ENCODE data around the gene FAM3C.

GRCh38 chr7:121355574-121355973, 40.5 kb downstream of the FAM3C start:
- TF ChIP-seq CTCF (IDR thresholded peaks at IDR 0.05; ENCODE audit: low read depth, low read length, poor library complexity, severe bottlenecking) = no peak
- TF ChIP-seq EZH2phosphoT487 (IDR thresholded peaks at IDR 0.05; ENCODE audit: borderline replicate concordance, low read length) = no peak

All from DOHH2 (cell line).